ENCODE results near the gene LY6G6F.

Gene LY6G6F

GRCh38 chr6:31676322-31676903 is 30.3 kb upstream of the LY6G6F start:
- H3K4me3 ChIP-seq (ENCODE audit: low read depth, low read length): no peak overlapping the region

- no peak overlapping the region for H3K4me3 ChIP-seq (ENCODE audit: low read depth, low read length)
These were observed 29.8 kb upstream of the LY6G6F start for GRCh38 chr6:31676904-31677303.

GRCh38 chr6:31677955-31678354 is 28.7 kb upstream of the LY6G6F start:
- H3K4me3 ChIP-seq (ENCODE audit: low read depth, low read length): no peak overlapping the region

- H3K4me3 ChIP-seq (ENCODE audit: low read depth, low read length): peak within 1 kb of the TSS; percentile 13
These were observed 26.2 kb upstream of the LY6G6F start, which contains the start of gene LY6G5C for GRCh38 chr6:31680226-31681134. LY6G5C (minus strand) TSS chr6:31681067; CDS start chr6:31680373, 694 bp downstream.

- peak overlapping the region; percentile 13 for H3K4me3 ChIP-seq (ENCODE audit: low read depth, low read length)
These were observed 25.5 kb upstream of the LY6G6F start for GRCh38 chr6:31681135-31681671.

- peak overlapping the region; percentile 38 for H3K4me3 ChIP-seq (ENCODE audit: low read depth, low read length)
These were observed 23.1 kb upstream of the LY6G6F start for GRCh38 chr6:31683591-31683990.

GRCh38 chr6:31686483-31686882 is 20.2 kb upstream of the LY6G6F start:
- H3K4me3 ChIP-seq (ENCODE audit: low read depth, low read length): no peak overlapping the region

GRCh38 chr6:31687321-31687720 is 19.3 kb upstream of the LY6G6F start:
- no peak overlapping the region for H3K4me3 ChIP-seq (ENCODE audit: low read depth, low read length)

- no peak overlapping the region for H3K4me3 ChIP-seq (ENCODE audit: low read depth, low read length)
These were observed 18.6 kb upstream of the LY6G6F start for GRCh38 chr6:31687860-31688693.

GRCh38 chr6:31689249-31690110 is 17.2 kb upstream of the LY6G6F start:
- H3K4me3 ChIP-seq (ENCODE audit: low read depth, low read length): no peak overlapping the region

GRCh38 chr6:31690231-31691077 is 16.2 kb upstream of the LY6G6F start:
- H3K4me3 ChIP-seq (ENCODE audit: low read depth, low read length): no peak overlapping the region

- H3K4me3 ChIP-seq (ENCODE audit: low read depth, low read length): no peak overlapping the region
These were observed 15.6 kb upstream of the LY6G6F start for GRCh38 chr6:31691078-31691463.

- H3K4me3 ChIP-seq (ENCODE audit: low read depth, low read length): no peak overlapping the region
These were observed 15.0 kb upstream of the LY6G6F start for GRCh38 chr6:31691564-31692108.

GRCh38 chr6:31692353-31692752 is 14.3 kb upstream of the LY6G6F start:
- no peak overlapping the region for H3K4me3 ChIP-seq (ENCODE audit: low read depth, low read length)

GRCh38 chr6:31692886-31693285 is 13.8 kb upstream of the LY6G6F start:
- H3K4me3 ChIP-seq (ENCODE audit: low read depth, low read length): no peak overlapping the region

GRCh38 chr6:31693535-31693934 is 13.1 kb upstream of the LY6G6F start:
- no peak overlapping the region for H3K4me3 ChIP-seq (ENCODE audit: low read depth, low read length)

- H3K4me3 ChIP-seq (ENCODE audit: low read depth, low read length): no peak overlapping the region
These were observed 9.1 kb upstream of the LY6G6F start for GRCh38 chr6:31697555-31697954.

GRCh38 chr6:31700740-31701401 is 5.8 kb upstream of the LY6G6F start:
- H3K4me3 ChIP-seq (ENCODE audit: low read depth, low read length): no peak overlapping the region
